HuH-7.5 (cell line): Measurements from ENCODE around the gene ARHGEF10L.

Experiments
- DNase-seq: peaks from one replicate; pipeline ENCODE4 v3.0.0; 2011; ENCODE audit warnings: low spot score

ARHGEF10L gene

GRCh38 chr1:17661546-17662157 is 122.2 kb downstream of the ARHGEF10L start:
- peak; percentile 79 for DNase-seq

GRCh38 chr1:17662296-17662695 is 122.8 kb downstream of the ARHGEF10L start:
- DNase-seq = no peak

GRCh38 chr1:17662786-17663185 is 123.3 kb downstream of the ARHGEF10L start:
- no peak for DNase-seq

- no peak for DNase-seq
Measured at GRCh38 chr1:17663646-17664045, 124.1 kb downstream of the ARHGEF10L start.

DNA sequence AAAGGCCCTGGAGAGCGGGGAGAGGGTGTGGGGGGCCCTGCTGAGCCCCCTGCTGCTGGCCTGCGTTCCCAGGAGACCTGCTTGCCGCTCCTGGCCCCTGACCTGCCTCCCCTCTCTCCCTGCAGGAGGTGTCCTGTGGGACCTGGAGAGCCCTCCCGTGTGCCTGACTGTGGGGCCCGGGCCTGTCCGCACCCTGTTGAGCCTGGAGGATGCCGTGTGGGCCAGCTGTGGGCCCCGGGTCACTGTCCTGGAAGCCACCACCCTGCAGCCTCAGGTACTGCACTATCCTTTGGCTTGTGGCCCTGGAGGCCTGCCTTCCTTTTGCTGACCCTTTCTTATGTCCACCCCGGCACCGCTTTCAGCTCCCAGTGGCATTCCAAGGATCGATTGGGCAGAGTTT is 124.8 kb downstream of the ARHGEF10L start:
- DNase-seq = no peak

DNA sequence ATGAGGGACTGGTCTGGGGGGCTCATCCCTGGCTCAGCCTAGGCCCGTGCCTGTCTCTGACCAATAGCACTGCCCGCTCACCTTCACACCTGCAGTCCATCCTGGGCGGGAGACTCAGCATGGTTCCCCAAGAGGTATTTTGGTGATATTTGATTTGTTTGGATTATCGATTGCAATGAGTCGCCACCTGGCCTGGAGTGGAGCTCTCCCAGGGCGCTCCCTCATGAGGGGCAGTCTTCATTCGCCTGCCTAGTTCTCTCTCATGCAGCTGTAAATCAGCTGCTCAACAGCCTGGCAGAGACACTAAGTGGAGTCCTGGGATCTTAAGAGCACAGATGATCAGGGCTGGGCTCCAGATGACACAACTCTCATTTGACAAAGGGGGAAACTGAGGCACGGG is 125.6 kb downstream of the ARHGEF10L start:
- DNase-seq = no peak

DNA sequence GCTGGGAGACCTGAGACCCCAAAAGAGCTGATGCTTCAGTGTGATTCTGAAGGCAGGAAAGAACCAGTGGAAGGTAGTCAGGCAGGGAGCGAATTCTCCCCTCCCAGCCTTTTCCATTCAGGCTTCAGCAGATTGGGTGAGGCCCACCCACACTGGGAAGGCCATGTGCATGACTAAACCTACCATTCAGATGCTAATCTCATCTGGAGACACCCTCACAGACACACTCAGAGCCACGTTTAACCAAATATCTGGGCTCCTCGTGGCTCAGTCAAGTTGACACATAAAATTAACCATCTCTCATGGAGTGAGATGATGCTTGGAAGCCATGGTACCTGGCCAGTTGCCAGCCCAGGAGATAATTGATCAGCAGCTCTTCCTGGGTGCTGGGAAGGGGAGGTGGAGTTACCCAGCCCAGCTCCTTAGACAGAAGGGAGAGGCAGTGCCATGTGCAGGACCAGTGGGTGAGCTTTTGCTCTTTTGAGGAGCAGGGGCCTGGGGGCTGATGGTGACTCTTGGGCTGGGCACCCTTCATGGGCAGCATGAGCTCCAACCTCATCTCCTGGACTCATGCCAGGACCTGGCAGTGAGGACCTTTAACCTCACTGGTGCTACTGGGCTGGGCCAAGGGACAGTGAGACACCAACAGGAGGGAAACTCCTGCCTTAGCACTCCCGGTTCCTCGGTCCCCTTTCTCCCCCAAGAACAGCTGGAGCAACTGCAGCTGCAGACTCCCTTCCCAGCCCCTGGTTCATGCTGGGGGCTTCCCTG is 126.6 kb downstream of the ARHGEF10L start:
- no peak for DNase-seq

- no peak for DNase-seq
Measured at GRCh38 chr1:17667641-17668040, 128.1 kb downstream of the ARHGEF10L start.

DNA sequence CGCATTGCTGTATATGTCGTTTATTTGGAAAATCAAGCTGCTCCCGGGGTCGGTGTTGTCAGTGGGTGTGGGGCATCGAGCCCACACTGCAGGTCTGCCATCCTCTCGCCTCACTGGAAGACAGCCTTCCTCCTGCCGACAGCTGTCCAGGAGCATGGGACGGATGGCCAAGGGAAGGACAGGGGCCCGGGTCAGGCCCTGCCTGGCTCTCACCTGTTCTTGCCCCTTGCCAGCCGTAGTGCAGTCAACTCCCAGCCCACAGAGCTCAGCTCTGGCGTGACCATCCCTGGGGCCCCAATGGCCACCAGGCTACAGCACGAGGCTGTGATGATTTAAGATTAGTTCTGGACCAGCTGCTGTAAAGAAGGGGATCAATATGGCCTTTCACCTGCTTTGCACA is 128.7 kb downstream of the ARHGEF10L start:
- DNase-seq = no peak

GRCh38 chr1:17668624-17669175 is 129.2 kb downstream of the ARHGEF10L start:
- DNase-seq = no peak

- no peak for DNase-seq
Measured at GRCh38 chr1:17669305-17669704, 129.8 kb downstream of the ARHGEF10L start.

DNA sequence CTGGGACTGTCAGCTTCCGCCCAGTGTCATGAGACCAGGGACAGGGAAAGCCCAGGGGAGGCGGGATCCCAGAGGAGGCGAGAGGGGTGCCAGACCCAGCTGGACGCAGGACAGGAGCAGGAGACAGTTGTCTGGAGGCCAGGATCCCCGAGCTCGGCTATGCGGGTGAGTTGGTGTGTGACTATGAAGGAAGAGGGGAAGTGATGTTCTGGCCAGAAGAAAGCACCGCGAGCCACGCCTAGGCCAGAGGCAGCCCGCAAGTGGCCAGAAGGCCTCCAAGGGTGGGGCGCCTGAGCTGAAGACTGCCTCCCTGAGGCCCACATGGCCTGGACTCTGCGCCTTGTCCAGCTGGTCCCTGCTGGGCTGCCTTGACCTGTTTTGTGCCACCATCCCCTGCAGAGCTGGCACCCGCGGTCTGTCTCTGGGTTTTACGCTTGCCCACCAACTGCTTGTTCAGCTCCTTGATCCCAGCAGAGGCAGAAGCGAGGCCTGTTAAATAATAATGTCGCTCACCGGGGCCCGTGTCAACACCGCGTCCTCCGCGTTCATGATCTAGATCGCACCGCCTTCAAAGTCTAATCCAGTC is 130.5 kb downstream of the ARHGEF10L start:
- DNase-seq = no peak

DNA sequence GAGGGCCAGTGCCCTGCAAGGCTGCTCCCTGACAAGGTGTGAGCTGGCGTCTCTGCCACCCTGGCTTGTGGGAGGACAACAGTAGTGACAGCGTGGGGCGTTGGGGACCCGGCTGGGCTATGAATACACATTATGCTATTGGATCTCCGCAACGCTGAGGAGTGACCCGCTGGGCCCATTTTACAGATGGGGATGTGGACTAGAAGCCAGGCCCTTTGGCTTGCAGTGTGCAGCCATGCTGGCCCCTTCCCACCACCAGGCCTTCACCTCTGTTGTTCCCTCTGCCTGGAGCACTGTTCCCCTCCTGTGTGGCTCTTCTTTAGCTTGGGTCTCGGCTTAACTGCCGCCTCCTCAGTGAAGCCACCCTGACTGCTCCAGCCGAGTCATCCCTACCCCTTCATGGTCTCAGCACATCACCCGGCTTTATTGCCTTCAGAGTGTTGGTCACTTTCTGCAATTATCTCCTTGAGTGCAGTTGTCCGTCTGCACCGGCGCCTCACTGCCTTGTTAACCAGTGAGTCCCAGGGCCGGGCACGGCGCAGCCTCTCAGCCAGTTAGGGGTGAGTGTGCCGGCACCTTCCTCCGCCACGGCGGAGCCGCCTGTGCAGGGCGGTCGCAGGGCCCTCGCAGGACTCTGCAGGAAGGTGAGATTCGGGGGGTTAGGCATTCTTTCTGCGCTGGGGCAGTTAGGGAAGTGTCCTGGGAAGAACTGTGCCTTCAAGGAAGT is 131.3 kb downstream of the ARHGEF10L start:
- no peak for DNase-seq

GRCh38 chr1:17671314-17671705 is 131.8 kb downstream of the ARHGEF10L start:
- no peak for DNase-seq

GRCh38 chr1:17671741-17672140 is 132.2 kb downstream of the ARHGEF10L start:
- no peak for DNase-seq

- no peak for DNase-seq
Measured at GRCh38 chr1:17672226-17672625, 132.7 kb downstream of the ARHGEF10L start.

DNA sequence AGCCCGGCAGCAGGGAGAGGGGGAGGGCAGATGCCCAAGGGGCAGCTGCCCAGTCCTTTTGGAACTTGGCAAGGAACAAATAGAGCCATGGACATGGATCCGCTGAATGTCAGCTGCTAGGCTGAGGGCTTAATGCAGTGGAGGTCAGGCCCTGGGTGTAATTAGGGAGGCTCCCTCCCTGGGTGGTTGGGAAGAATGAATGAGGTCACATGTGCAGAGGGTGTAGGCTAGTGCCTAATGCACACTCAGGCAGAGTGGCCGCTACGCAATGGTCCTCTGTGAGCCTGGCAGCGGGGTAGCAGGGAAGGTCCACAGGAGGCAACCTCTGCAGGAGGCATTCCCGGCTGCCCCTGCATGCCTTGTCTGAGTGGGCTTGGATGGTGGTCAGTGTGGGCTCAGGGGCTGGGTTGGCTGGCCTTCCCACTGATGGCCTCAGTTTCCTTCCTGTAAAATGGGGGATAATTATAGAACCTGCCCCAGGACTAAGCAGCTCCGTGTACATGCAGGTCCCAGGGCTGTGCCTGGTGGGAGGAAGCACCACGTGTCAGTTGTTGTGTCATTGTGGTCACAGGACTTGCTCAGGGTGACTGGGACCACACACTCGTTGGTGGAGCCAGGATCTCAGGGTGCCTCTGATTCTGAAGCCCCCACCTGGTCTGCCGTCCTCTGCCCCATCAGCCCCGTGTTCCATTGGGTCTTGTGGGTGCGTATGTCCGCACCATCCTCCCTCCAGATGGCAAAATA is 134.0 kb downstream of the ARHGEF10L start:
- no peak for DNase-seq

DNA sequence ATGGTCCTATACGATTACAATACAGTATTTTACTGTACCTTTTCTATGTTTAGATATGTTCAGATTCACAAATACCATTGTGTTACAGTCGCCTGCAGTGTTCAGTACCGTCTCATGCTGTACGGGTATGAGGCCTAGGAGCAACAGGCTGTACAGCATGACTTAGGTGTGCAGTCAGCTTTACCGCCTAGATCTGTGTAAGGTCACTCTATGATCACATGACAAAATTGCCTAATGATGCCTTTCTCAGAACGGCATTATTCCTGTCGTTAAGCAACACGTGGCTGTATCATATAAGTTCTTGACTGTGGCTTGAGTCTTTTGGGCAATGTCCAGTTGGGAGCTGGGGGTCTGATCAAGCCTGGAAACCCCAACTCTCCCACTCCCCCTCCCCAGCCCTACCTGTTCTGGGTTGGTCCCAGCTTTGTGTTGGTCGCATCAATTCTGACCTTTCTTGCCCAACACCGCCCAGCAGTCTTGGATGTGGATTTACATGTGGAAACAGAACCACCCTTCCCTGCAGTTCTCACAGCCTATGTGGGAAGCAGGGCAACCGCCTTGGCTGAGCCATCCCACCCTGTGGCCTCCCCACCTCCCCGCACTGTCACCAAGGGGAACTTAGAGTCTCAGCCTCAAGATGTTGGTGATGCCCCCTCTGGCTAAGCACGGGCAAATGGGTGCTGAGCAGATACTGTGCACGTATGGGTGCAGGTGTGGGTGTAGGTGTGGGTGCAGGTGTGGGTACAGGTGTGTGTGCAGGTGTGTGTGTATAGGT is 135.4 kb downstream of the ARHGEF10L start:
- DNase-seq = no peak

DNA sequence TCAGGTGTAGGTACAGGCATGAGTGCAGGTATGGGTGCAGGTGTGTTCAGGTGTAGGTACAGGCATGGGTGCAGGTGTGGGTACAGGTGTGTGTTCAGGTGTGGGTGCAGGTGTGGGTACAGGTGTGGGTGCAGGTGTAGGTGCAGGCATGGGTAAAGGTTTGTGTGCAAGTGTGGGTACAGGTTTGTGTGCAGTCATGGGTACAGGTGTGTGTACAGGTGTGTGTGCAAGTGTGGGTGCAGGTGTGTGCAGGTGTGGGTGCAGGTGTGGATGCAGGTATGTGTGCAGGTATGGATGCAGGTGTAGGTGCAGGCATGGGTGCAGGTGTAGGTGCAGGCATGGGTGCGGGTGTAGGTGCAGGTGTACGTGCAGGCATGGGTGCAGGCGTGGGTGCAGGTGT is 136.2 kb downstream of the ARHGEF10L start:
- DNase-seq = no peak

- no peak for DNase-seq
Measured at GRCh38 chr1:17676387-17677060, 137.0 kb downstream of the ARHGEF10L start.
